ENCODE data around the gene LRRC26.

Gene LRRC26

DNA sequence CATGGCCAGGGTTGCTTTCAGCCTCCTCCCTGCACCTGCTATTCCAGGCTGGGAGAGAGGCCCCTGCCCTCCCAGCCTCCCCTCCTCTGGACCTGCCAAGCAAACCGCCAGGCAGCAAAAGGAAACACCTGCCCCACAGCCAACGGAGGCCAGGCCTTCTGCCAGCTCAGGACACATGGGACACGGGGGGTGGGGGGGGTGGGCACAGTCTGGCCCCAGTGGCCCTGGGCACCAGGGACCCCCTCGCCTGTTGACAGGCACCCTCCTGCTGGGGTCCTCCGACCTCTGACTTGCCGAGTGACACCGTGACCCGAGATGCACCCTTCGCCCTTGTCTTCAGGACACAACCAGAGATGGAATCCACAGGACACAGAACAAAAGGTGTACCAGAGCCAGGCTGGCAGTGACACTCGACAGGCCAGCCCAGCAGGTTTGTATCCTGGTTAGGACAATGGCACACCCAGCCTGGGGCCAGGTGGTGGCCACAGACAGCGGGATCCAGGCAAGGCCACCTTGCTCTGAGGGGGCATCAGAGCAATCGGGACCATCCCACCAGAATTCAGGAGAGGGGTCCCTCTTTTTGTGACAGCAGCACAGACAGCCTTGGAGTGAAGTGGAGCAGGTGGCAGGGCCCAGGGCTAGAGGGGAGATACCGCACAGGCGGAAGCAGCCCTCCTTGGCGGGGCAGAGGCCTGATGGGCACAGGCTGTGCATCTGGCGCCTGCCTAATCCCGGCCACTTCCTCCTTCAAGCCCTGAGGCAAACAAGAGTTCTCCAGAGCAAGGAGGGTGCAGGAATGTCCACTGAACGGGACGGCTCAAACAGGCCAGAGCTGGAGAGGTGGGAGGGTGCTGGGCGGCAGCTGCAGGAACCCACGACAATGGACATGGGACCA lies 3.3 kb upstream of the LRRC26 start:
- Histone ChIP-seq H3K9ac (ENCODE audit: low read length in 2 of 2) (no peak overlapping the region), H3K36me3 (ENCODE audit: control insufficient read depth in 2 of 2, insufficient read depth in 2 of 2, low read length in 2 of 2) (no peaks in the 10 kb centered on the region), H3K27me3 (ENCODE audit: control insufficient read depth in 1 of 2, insufficient read depth in 2 of 2, low read length in 2 of 2) (peaks cover 16 to 25% of the 10 kb centered on the region in 2 donors)

DNA sequence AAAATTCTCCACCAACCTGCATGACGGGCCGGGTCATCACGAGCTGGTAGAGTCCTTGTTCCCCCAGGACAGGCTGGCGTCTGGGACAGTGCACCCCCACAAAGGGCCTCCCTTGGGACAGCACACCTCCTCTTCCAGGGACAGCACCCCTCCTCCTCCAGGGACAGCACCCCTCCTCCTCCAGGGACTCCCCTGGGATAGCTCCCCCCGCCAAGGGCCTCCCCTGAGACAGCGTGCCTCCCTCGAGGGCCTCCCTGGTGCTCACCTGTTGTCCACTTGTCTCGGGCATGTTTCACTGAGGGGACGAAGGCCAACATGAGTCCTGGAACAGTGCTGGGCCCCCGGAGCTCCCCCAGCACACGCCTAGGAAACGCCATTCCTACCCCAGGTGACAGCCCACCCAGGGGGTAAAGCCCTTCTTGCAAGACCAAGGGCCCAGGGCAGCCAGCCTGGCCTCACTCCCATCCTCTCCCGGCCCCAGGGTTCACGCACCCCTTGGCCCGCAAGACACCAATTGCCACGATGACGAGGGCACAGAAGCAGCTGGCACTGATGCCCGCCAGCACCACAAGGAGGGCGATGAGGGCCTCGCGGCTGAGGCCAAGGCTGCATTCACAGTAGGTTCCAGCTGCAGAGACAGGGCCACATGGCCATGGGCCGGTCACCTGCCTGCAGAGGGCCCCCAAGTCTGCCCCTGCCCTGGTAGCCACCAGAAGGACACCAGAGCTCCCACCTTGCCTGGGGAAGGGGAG lies 1.5 kb upstream of the LRRC26 start:
- no peaks in the 10 kb centered on the region for H3K9me3 ChIP-seq (ENCODE audit: control insufficient read depth in 2 of 2, low read length in 2 of 2)
- H3K36me3 ChIP-seq (ENCODE audit: control insufficient read depth in 2 of 2, insufficient read depth in 2 of 2, low read length in 2 of 2): no peaks in the 10 kb centered on the region
- no peak overlapping the region for H3K27ac ChIP-seq (ENCODE audit: low read length)
- H3K4me3 ChIP-seq (ENCODE audit: low read length in 2 of 2): no peak overlapping the region
- peaks cover 26 to 44% of the 10 kb centered on the region in 2 donors for H3K27me3 ChIP-seq (ENCODE audit: control insufficient read depth in 1 of 2, insufficient read depth in 2 of 2, low read length in 2 of 2)
- no peak overlapping the region for H3K9ac ChIP-seq (ENCODE audit: low read length in 2 of 2)
- peaks cover 26% of the 10 kb centered on the region for H3K4me1 ChIP-seq (ENCODE audit: control insufficient read depth, insufficient read depth, low read length)

More for the DNA sequence above, 3.3 kb upstream of the LRRC26 start:
- Histone ChIP-seq H3K9me3 (ENCODE audit: control insufficient read depth in 2 of 2, low read length in 2 of 2) (no peaks in the 10 kb centered on the region), H3K4me3 (ENCODE audit: low read length in 2 of 2) (no peak overlapping the region), H3K27ac (ENCODE audit: low read length) (no peak overlapping the region), H3K4me1 (ENCODE audit: control insufficient read depth, insufficient read depth, low read length) (peaks cover 19% of the 10 kb centered on the region)

- no peak overlapping the region for H3K27ac ChIP-seq (ENCODE audit: low read length)
- no peaks in the 10 kb centered on the region for H3K36me3 ChIP-seq (ENCODE audit: control insufficient read depth in 2 of 2, insufficient read depth in 2 of 2, low read length in 2 of 2)
- no peak overlapping the region for H3K4me3 ChIP-seq (ENCODE audit: low read length in 2 of 2)
- H3K9me3 ChIP-seq (ENCODE audit: control insufficient read depth in 2 of 2, low read length in 2 of 2): no peaks in the 10 kb centered on the region
- peaks cover 26% of the 10 kb centered on the region for H3K4me1 ChIP-seq (ENCODE audit: control insufficient read depth, insufficient read depth, low read length)
- no peak overlapping the region for H3K9ac ChIP-seq (ENCODE audit: low read length in 2 of 2)
- peaks cover 33 to 51% of the 10 kb centered on the region in 2 donors for H3K27me3 ChIP-seq (ENCODE audit: control insufficient read depth in 1 of 2, insufficient read depth in 2 of 2, low read length in 2 of 2)
Measured at GRCh38 chr9:137170486-137171148, 766 bp upstream of the LRRC26 start.

- Histone ChIP-seq H3K36me3 (ENCODE audit: control insufficient read depth in 2 of 2, insufficient read depth in 2 of 2, low read length in 2 of 2) (no peaks in the 10 kb centered on the region), H3K4me3 (ENCODE audit: low read length in 2 of 2) (peak overlapping the region; percentile 27 to 64), H3K27ac (ENCODE audit: low read length) (no peak overlapping the region), H3K4me1 (ENCODE audit: control insufficient read depth, insufficient read depth, low read length) (peaks cover 26% of the 10 kb centered on the region), H3K9me3 (ENCODE audit: control insufficient read depth in 2 of 2, low read length in 2 of 2) (no peaks in the 10 kb centered on the region), H3K9ac (ENCODE audit: low read length in 2 of 2) (no peak overlapping the region), H3K27me3 (ENCODE audit: control insufficient read depth in 1 of 2, insufficient read depth in 2 of 2, low read length in 2 of 2) (peaks cover 46 to 65% of the 10 kb centered on the region in 2 donors)
Measured at GRCh38 chr9:137168904-137169856, 671 bp downstream of the LRRC26 start.

GRCh38 chr9:137168573-137168903 lies 1.3 kb downstream of the LRRC26 start:
- H3K4me3 ChIP-seq (ENCODE audit: low read length in 2 of 2): peak overlapping the region in 1 of 2 donors; percentile 64
- peaks cover 50 to 71% of the 10 kb centered on the region in 2 donors for H3K27me3 ChIP-seq (ENCODE audit: control insufficient read depth in 1 of 2, insufficient read depth in 2 of 2, low read length in 2 of 2)
- peaks cover 26% of the 10 kb centered on the region for H3K4me1 ChIP-seq (ENCODE audit: control insufficient read depth, insufficient read depth, low read length)
- H3K9ac ChIP-seq (ENCODE audit: low read length in 2 of 2): no peak overlapping the region
- no peaks in the 10 kb centered on the region for H3K9me3 ChIP-seq (ENCODE audit: control insufficient read depth in 2 of 2, low read length in 2 of 2)
- no peak overlapping the region for H3K27ac ChIP-seq (ENCODE audit: low read length)
- H3K36me3 ChIP-seq (ENCODE audit: control insufficient read depth in 2 of 2, insufficient read depth in 2 of 2, low read length in 2 of 2): no peaks in the 10 kb centered on the region

GRCh38 chr9:137167747-137168572 lies 1.9 kb downstream of the LRRC26 start:
- peaks cover 29% of the 10 kb centered on the region for H3K4me1 ChIP-seq (ENCODE audit: control insufficient read depth, insufficient read depth, low read length)
- no peak overlapping the region for H3K27ac ChIP-seq (ENCODE audit: low read length)
- H3K27me3 ChIP-seq (ENCODE audit: control insufficient read depth in 1 of 2, insufficient read depth in 2 of 2, low read length in 2 of 2): peaks cover 53 to 77% of the 10 kb centered on the region in 2 donors
- no peaks in the 10 kb centered on the region for H3K36me3 ChIP-seq (ENCODE audit: control insufficient read depth in 2 of 2, insufficient read depth in 2 of 2, low read length in 2 of 2)
- H3K4me3 ChIP-seq (ENCODE audit: low read length in 2 of 2): peak overlapping the region in 1 of 2 donors; percentile 22
- no peaks in the 10 kb centered on the region for H3K9me3 ChIP-seq (ENCODE audit: control insufficient read depth in 2 of 2, low read length in 2 of 2)
- H3K9ac ChIP-seq (ENCODE audit: low read length in 2 of 2): no peak overlapping the region

GRCh38 chr9:137167277-137167746 lies 2.5 kb downstream of the LRRC26 start:
- no peaks in the 10 kb centered on the region for H3K9me3 ChIP-seq (ENCODE audit: control insufficient read depth in 2 of 2, low read length in 2 of 2)
- peaks cover 34% of the 10 kb centered on the region for H3K4me1 ChIP-seq (ENCODE audit: control insufficient read depth, insufficient read depth, low read length)
- no peak overlapping the region for H3K9ac ChIP-seq (ENCODE audit: low read length in 2 of 2)
- H3K4me3 ChIP-seq (ENCODE audit: low read length in 2 of 2): no peak overlapping the region
- no peak overlapping the region for H3K27ac ChIP-seq (ENCODE audit: low read length)
- H3K36me3 ChIP-seq (ENCODE audit: control insufficient read depth in 2 of 2, insufficient read depth in 2 of 2, low read length in 2 of 2): no peaks in the 10 kb centered on the region
- peaks cover 57 to 83% of the 10 kb centered on the region in 2 donors for H3K27me3 ChIP-seq (ENCODE audit: control insufficient read depth in 1 of 2, insufficient read depth in 2 of 2, low read length in 2 of 2)

DNA sequence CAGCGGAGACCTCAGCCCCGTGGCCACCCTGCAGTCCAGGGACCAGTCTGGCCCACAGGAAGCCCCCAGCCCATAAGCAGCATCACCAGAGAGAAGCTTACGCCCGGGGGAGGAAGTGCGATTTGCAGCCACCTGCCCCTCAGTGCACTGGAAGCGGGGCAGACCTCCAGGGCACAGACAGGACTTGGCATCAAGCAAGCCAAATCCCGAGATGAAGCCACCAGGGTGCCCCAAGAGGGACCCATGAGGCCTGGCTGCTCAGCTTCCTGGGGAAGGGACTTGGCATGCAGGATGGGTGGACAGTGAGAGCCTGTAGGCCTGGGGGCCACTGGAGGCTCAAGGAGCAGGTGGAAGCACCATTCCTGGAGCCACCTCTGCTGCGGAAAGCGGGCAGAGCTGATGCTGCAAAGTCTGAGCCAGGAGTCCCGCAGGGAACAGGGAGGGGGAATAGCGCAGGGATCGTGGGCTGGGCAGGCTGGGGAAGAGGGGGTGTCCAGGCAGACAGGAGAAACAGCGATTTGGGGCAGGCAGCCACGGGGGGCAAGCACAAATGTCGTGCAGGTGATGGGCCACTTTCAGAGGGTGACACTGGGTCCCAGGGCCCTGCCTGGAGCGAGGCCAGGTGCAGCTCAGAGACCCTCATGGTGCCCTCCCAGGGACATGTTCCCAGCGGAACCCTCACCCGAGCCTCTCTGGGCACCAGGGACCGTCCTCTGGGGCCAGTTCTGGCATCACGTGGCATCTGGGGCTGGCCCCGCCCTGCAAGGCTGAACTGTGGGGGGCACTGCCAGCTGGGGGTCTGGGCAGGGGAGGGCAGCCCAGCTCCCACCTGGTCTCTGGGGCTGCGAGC lies 3.2 kb downstream of the LRRC26 start:
- Histone ChIP-seq H3K9ac (ENCODE audit: low read length in 2 of 2) (no peak overlapping the region), H3K27ac (ENCODE audit: low read length) (no peak overlapping the region), H3K27me3 (ENCODE audit: control insufficient read depth in 1 of 2, insufficient read depth in 2 of 2, low read length in 2 of 2) (peaks cover 56 to 86% of the 10 kb centered on the region in 2 donors), H3K36me3 (ENCODE audit: control insufficient read depth in 2 of 2, insufficient read depth in 2 of 2, low read length in 2 of 2) (no peaks in the 10 kb centered on the region), H3K9me3 (ENCODE audit: control insufficient read depth in 2 of 2, low read length in 2 of 2) (no peaks in the 10 kb centered on the region), H3K4me1 (ENCODE audit: control insufficient read depth, insufficient read depth, low read length) (peaks cover 38% of the 10 kb centered on the region), H3K4me3 (ENCODE audit: low read length in 2 of 2) (no peak overlapping the region)

Data from stomach smooth muscle (tissue), 2 donors.